HL-60 (cell line): ENCODE data around the gene EML5.

Source experiments
- DNase-seq, 2 experiments: peaks; one replicate each; pipeline ENCODE4 v3.0.0-alpha.2; 2010 to 2020; ENCODE audit warnings: low read depth in 1 of 2, low spot score in 1 of 2
- H3K27ac ChIP-seq: fragments of 250-450 bp; sonication (Bioruptor Pico); replicated peaks from 2 replicates; pipeline ENCODE4 v1.5.1; 2020; ENCODE audit warnings: mild to moderate bottlenecking, moderate library complexity
- H3K27me3 ChIP-seq: fragments of 250-450 bp; sonication (Bioruptor Pico); 2 replicates; pipeline ENCODE4 v1.5.1; 2021; ENCODE audit warnings: mild to moderate bottlenecking, moderate library complexity; ENCODE audit not compliant: insufficient read depth, poor library complexity, severe bottlenecking
- H3K4me3 ChIP-seq: replicated peaks from 2 replicates; pipeline ENCODE4 v1.5.1; 2011; ENCODE audit warnings: mild to moderate bottlenecking, control low read depth, low read length; ENCODE audit not compliant: insufficient read depth
- GABPA ChIP-seq: IDR thresholded peaks from 2 replicates; pipeline ENCODE4 v1.6.1; 2012; ENCODE audit warnings: low read depth
- POLR2AphosphoS5 ChIP-seq: IDR thresholded peaks from 2 replicates; pipeline ENCODE4 v1.6.1; 2012; ENCODE audit warnings: low read depth
- REST ChIP-seq: IDR thresholded peaks from 2 replicates; pipeline ENCODE4 v1.6.1; 2012; ENCODE audit warnings: low read depth; ENCODE audit not compliant: insufficient replicate concordance
- SPI1 ChIP-seq: IDR thresholded peaks from 2 replicates; pipeline ENCODE4 v1.6.1; 2012; ENCODE audit warnings: low read depth, mild to moderate bottlenecking, borderline replicate concordance
- TF ChIP-seq, protein P1 (sequence below): IDR thresholded peaks from one replicate; pipeline ENCODE4 v1.5.1; 2011; ENCODE audit warnings: low read length, control low read depth, inconsistent platforms; ENCODE audit not compliant: insufficient read depth

The EML5 gene

GRCh38 chr14:88628033-88628432, 164.7 kb downstream of the EML5 start:
- no peak overlapping the region for H3K4me3 ChIP-seq
- no peak for DNase-seq
- no peak overlapping the region for H3K27ac ChIP-seq
- TF ChIP-seq SPI1 (no peak), POLR2AphosphoS5 (no peak), REST (no peak), GABPA (no peak)
- TF ChIP-seq, protein P1, sequence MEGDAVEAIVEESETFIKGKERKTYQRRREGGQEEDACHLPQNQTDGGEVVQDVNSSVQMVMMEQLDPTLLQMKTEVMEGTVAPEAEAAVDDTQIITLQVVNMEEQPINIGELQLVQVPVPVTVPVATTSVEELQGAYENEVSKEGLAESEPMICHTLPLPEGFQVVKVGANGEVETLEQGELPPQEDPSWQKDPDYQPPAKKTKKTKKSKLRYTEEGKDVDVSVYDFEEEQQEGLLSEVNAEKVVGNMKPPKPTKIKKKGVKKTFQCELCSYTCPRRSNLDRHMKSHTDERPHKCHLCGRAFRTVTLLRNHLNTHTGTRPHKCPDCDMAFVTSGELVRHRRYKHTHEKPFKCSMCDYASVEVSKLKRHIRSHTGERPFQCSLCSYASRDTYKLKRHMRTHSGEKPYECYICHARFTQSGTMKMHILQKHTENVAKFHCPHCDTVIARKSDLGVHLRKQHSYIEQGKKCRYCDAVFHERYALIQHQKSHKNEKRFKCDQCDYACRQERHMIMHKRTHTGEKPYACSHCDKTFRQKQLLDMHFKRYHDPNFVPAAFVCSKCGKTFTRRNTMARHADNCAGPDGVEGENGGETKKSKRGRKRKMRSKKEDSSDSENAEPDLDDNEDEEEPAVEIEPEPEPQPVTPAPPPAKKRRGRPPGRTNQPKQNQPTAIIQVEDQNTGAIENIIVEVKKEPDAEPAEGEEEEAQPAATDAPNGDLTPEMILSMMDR = no peak
- H3K27me3 ChIP-seq = no peaks in the 10 kb centered on the region

GRCh38 chr14:88625671-88626070, 167.1 kb downstream of the EML5 start:
- no peak overlapping the region for H3K4me3 ChIP-seq
- TF ChIP-seq REST (no peak), GABPA (no peak), SPI1 (no peak), POLR2AphosphoS5 (no peak)
- TF ChIP-seq, protein P1 = no peak
- H3K27ac ChIP-seq = no peak overlapping the region
- DNase-seq = no peak
- no peaks in the 10 kb centered on the region for H3K27me3 ChIP-seq

DNA sequence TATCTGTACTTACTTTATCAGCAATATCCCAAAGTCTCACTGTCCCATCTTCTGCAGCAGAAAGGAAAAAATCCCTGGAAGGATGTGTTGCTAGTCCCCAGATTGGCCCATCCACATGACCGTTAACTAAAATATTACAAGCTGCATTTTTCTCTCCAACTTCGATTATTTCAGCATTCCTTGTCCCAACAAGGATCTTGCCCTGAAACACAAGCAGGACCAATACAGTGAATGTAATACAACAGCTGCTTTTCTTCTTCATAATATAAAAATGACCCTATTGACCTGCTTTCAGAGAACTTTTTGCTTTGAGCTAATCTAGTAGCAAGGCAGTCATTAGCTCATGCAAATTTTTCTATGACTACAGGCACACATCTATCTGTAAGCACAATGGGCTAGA, 171.7 kb downstream of the EML5 start:
- TF ChIP-seq, protein P1 = no peak
- TF ChIP-seq REST (no peak), POLR2AphosphoS5 (no peak), SPI1 (no peak), GABPA (no peak)
- Histone ChIP-seq H3K27ac (no peak overlapping the region), H3K4me3 (no peak overlapping the region), H3K27me3 (no peaks in the 10 kb centered on the region)
- DNase-seq = no peak
